GM18951 (cell line): Measurements from ENCODE around the gene TSPAN11.

Experiments used
- POLR2A ChIP-seq: IDR thresholded peaks from 4 replicates; pipeline ENCODE4 v1.6.1; 2011; ENCODE audit warnings: mild to moderate bottlenecking; ENCODE audit not compliant: insufficient read length, insufficient read depth; ENCODE audit errors: extremely low read depth
- in situ Hi-C: fragments of 300-500 bp; cut with MboI; formaldehyde crosslinking; loops from one replicate; pipeline ENCODE4 v1.12.0; 2022; ENCODE audit warnings: low sequenced_read_pairs, mixed read lengths, inconsistent platforms; ENCODE audit not compliant: unreplicated experiment

The TSPAN11 gene

DNA sequence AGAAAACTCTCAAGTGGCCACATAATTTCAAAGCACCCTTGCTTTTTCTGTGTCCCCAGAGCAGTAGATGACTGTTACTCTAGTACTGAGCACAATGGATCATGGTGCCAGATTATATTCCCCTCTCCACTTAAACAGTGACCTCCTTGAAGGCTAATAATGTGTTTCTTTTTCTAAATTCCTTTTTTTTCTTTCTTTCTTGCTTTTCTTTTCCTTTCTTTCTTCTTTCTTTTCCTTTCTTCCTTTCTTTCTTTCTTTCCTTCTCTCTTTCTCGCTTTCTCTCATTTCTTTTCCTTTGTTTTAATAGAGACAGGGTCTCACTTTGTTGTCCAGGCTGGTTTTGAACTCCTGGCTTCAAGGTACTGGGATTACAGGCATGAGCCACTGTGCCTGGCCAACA, 26.2 kb upstream of the TSPAN11 start:
- in situ Hi-C loops = no loop called here
- no peak for TF ChIP-seq POLR2A

GRCh38 chr12:30902001-30902400, 24.5 kb upstream of the TSPAN11 start:
- in situ Hi-C loops = no loop called here
- no peak for TF ChIP-seq POLR2A

DNA sequence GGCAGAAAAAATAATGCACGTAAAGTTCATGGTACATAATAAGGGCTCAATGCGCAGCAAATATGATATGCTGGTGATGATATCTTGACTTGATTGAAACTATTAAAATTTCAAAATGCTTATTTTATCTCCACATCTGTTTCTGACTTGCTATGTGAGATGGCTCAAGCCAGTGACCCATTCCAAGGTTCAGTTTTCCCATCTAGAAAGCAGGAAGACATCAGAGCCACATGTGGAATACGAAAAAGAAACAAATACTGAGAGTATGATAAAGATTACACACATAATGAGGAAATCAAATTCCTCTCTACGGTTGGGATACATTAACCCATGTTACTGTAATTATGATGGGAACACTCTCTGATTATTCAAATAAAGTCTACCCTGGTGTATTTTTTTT, 24.0 kb upstream of the TSPAN11 start:
- in situ Hi-C loops = no loop called here
- TF ChIP-seq POLR2A = no peak

DNA sequence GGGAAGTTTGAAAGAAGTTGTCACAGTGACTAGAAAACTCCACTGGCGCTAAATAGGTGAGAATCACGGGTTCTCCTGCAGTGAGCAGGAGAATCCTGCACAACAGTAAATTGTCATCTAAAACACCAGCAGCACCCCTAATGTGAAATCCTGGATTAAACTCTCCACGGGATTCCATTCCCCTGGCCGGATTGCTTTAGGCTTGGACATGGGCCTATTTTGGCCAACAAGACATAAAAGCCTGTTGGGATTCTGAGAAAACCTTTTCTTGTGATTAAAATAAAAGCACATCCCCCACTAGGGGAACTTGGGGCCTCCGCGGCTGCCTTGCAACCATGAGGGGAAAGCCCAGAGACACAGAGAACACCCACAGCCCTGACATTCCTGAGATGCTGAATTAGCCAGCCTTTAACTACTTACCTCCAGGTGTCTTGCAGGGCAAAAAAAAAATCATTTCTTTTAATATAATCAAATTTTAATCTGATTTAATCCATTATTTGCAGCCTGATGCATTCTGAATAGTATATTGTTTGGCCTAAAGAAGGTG, 21.0 kb upstream of the TSPAN11 start:
- in situ Hi-C loops = no loop called here
- TF ChIP-seq POLR2A = no peak

GRCh38 chr12:30908076-30908721, 18.3 kb upstream of the TSPAN11 start:
- TF ChIP-seq POLR2A = no peak

DNA sequence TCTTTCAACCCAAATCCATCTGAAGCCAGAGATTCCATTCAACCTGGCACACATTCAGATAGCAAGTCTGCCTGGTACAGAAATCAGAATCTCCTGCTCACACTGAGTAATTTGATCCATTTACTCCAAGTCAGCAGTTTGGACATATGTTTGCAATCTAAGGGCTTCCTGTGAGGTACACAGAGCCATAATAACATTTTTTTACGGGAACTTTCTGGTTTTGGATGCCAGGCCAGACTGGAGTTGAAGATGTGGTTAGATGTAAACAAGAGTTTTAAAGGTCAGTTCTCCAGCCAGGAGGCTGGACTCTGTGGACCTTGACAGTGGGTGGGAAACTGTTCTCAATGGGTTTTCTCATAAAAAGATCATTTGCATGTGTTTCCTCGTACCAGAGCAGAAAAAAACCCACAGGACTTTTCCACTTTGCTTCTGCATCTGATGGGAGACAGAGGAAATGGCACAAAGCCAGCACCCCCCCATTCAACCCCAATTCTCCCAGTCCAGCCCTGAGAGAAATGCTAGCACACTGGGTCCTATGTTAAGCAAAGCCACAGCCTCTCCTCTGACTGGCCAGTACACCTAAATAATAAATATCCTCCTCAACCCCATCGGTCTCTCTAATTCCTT, 17.7 kb upstream of the TSPAN11 start:
- no peak for TF ChIP-seq POLR2A
- in situ Hi-C loops = no loop called here

More at GRCh38 chr12:30908076-30908721, 18.3 kb upstream of the TSPAN11 start:
- in situ Hi-C loops = no loop called here

DNA sequence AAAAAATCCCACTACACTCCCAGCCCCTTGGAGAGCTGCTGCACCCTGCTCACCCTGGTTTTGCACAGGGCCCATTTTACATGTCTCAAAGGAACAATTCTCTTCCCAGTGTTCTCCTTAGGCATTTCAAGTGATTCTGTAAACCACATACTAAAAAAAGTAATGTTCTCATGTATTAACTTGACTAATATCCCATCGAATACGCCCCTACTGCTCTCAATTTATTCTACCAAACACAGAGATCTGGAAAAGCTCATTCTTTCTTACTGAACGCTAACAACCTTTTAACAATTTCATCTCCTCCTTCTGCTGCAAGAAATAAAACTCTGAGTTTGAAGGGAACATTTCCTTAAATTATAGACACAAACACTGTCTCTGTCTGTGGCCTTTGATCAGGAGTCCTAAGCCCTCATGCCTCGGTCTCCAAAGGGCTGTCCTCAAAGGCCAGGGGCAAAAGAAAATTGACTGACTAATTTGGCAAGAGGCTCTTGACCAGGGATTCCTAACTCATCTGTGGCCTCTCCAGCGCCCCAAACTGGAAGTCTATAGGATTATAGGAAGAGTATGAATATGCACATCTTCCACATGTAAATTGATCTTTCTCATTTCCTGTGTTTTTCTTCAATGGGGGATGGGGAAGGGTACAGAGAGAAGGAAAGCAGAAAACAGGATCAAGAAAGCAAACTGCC, 17.1 kb upstream of the TSPAN11 start:
- in situ Hi-C loops = no loop called here
- TF ChIP-seq POLR2A = no peak

DNA sequence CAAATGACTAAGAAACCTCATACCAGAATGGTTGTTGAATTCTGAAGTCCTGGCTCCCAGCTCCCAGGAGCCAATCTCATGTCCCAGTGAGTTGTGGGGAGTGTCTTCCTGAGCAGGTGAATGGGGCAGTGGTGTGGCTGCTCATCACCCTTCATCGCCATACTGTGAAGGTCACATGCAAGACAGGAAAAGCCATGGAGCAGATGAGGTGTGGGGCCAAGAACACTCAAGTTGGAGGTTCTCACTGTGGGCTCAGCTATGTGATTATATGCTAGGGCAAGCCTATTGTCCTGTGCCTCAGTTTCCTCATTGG, 16.6 kb upstream of the TSPAN11 start:
- TF ChIP-seq POLR2A = no peak
- in situ Hi-C loops = no loop called here

DNA sequence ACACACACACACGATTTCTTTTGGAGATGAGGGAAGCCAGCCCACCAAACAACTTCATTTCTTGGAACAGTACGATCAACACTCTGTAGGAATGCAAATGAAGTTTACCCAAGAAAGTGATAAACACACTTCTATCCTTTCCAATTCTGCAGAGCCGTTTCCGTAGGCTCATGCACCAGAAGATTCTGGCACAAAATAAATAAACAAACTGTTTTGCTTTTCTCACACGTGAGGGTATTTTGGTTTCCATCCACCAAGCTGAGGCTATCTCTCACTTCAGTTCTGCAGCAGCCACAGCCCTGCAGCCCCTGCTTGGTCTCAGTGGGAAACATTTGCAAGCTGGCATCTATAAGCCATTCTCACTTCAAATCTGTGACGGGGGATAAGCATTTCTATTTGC, 15.3 kb upstream of the TSPAN11 start:
- in situ Hi-C loops = no loop called here
- TF ChIP-seq POLR2A = no peak

- in situ Hi-C loops = no loop called here
- TF ChIP-seq POLR2A = no peak
These were observed 13.2 kb upstream of the TSPAN11 start for GRCh38 chr12:30913323-30913722.

DNA sequence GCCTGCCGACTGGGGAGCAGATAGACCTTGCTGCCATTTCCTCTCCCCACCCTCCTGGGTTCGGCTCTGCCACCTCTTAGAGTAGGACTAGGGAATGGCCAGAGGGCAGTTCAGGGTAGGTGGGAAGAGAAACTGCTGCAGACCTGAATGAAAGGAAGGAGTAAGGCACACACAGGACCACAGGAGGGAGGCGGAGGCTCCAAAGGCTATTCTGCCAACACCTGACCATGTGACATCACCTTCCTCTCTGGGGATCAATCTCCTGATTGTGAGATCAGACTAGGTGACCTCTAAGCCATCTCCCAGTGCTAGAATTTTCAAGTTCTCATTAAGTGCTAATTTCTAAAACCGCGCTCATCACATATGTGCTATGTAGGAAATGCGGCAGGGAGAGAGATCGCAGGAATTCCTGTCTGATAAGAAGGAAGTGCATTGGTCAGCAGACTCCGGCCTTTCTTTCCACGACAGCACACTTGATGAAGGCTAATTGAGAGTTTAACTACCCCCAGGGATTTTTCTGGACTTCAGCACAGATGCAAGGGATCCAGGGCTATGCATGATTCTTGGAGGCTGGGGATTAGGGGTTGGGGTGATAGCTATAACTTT, 11.5 kb upstream of the TSPAN11 start:
- no peak for TF ChIP-seq POLR2A
- in situ Hi-C loops = no loop called here

DNA sequence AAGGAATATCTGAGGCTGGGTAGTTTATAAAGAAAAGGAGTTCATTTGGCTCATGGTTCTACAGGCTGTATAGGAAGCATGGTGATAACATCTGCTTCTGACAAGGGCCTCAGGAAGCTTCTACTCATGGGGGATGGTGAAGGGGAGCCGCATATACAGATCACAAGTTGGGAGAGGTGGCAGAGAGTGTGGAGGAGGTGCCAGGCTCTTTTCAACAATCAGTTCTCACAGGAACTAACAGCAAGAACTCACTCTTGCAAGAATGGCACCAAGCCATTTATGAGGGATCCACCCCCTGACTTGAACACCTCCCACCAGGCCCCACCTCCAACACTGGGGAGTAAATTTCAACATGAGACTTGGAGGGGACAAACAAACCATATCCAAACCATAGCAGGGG, 3.5 kb upstream of the TSPAN11 start:
- TF ChIP-seq POLR2A = no peak
- in situ Hi-C loops = no loop called here

- in situ Hi-C loops = no loop called here
- no peak for TF ChIP-seq POLR2A
These were observed 823 bp upstream of the TSPAN11 start for GRCh38 chr12:30925607-30926242.

DNA sequence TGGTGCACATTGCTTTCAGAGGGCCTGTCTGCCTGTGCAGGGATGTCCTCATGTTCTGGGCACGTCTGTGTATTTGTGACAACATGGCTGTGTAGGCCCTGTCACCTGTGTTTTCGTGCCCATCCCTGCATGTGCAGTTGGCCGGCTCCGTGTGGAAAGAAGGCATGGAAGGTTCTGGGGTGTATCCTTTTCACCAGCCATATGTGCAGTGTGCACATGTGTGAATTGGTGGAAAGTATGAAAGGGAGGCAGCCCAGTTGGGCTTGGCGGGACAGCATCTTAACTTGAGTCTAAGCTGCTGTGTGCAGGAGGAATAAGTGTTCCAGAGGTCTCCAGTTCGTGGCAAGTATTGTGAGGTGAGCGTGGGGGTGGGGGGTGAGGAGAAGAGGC, 669 bp downstream of the TSPAN11 start:
- in situ Hi-C loops = no loop called here
- TF ChIP-seq POLR2A = no peak
